H1 (cell line): ENCODE data around the gene UCN3. TPM values are rescaled to one million over a fixed set of nuclear protein-coding genes. Genes with fewer than 3 reads are reported as not detected.

Source experiments
- CTCF ChIA-PET: fragments of 300-600 bp; sonication (Branson Sonifier 250); formaldehyde crosslinking; loops from one replicate; lab custom pipeline; 2021; ENCODE audit not compliant: partially characterized antibody; lab: Charles Lee
- POLR2A ChIA-PET: fragments of 300-600 bp; sonication (Branson Sonifier 250); formaldehyde crosslinking; loops from one replicate; lab custom pipeline; 2021; ENCODE audit warnings: inconsistent platforms; ENCODE audit not compliant: partially characterized antibody; lab: Charles Lee
- DNase-seq, 2 experiments: peaks; one replicate each; pipeline versions ENCODE4 v3.0.0 to v3.0.0-alpha.2; 2010 to 2022; ENCODE audit warnings: low spot score in 2 of 2, low read depth in 1 of 2, mixed read lengths in 1 of 2
- FAIRE-seq: peaks from 2 replicates; lab custom pipeline; 2011; peaks lifted over from hg19 to GRCh38; lab: Jason Lieb, UNC
- H2AFZ ChIP-seq: 2 replicates; pipeline ENCODE4 v1.8.1; 2012; ENCODE audit warnings: low read length, inconsistent platforms
- H2AK5ac ChIP-seq: 2 replicates; pipeline ENCODE4 v1.6.1; 2013; ENCODE audit warnings: low read depth, low read length
- H2BK120ac ChIP-seq: replicated peaks from 2 replicates; pipeline ENCODE3; 2013; ENCODE audit warnings: low read depth, low read length, inconsistent platforms
- H2BK12ac ChIP-seq: 2 replicates; pipeline ENCODE4 v1.6.1; 2013; ENCODE audit warnings: low read depth, low read length
- H2BK15ac ChIP-seq: 2 replicates; pipeline ENCODE4 v1.6.1; 2013; ENCODE audit warnings: low read length
- H2BK20ac ChIP-seq: 2 replicates; pipeline ENCODE4 v1.6.1; 2013; ENCODE audit warnings: low read length
- H2BK5ac ChIP-seq: 2 replicates; pipeline ENCODE4 v1.6.1; 2013; ENCODE audit warnings: low read depth, low read length
- H3K14ac ChIP-seq: 2 replicates; pipeline ENCODE4 v1.6.1; 2013; ENCODE audit warnings: inconsistent platforms; ENCODE audit not compliant: insufficient read length
- H3K18ac ChIP-seq: 2 replicates; pipeline ENCODE4 v1.6.1; 2013; ENCODE audit warnings: low read length; ENCODE audit errors: extremely low read depth
- H3K23ac ChIP-seq: 2 replicates; pipeline ENCODE4 v1.6.1; 2013; ENCODE audit warnings: inconsistent platforms; ENCODE audit not compliant: insufficient read length
- H3K23me2 ChIP-seq: 2 replicates; pipeline ENCODE4 v1.6.1; 2013; ENCODE audit warnings: low read depth, low read length
- H3K27ac ChIP-seq: 2 replicates; pipeline ENCODE4 v1.6.1; 2011; ENCODE audit warnings: low read depth, low read length, inconsistent platforms
- H3K27me3 ChIP-seq, 4 experiments: replicated peaks in 1 of 4; 1 replicate in 1 of 4; 2 replicates in 3 of 4; pipeline versions ENCODE4 v1.6.1 to v1.8.1; 2011 to 2013; ENCODE audit warnings: low read length in 3 of 4, mild to moderate bottlenecking in 3 of 4, inconsistent platforms in 2 of 4, mixed read lengths in 2 of 4, moderate library complexity in 1 of 4; ENCODE audit not compliant: control insufficient read depth in 3 of 4, insufficient read depth in 3 of 4; ENCODE audit errors: extremely low read depth in 1 of 4
- H3K36me3 ChIP-seq, 4 experiments: 2 replicates each; pipeline versions ENCODE4 v1.6.1 to v1.8.1; 2011 to 2013; ENCODE audit warnings: mild to moderate bottlenecking in 4 of 4, low read length in 3 of 4, moderate library complexity in 2 of 4, control low read depth in 1 of 4, inconsistent platforms in 1 of 4; ENCODE audit not compliant: insufficient read depth in 4 of 4, control insufficient read depth in 2 of 4
- H3K4ac ChIP-seq: replicated peaks from 2 replicates; pipeline ENCODE3; 2013; ENCODE audit warnings: low read length, low read depth, mixed read lengths, inconsistent platforms; ENCODE audit not compliant: insufficient read length
- H3K4me1 ChIP-seq, 4 experiments: replicated peaks in 1 of 4; 1 replicate in 1 of 4; 2 replicates in 3 of 4; pipeline versions ENCODE4 v1.6.1 to v1.8.1; 2011 to 2013; ENCODE audit warnings: low read length in 3 of 4, inconsistent platforms in 2 of 4, mixed read lengths in 1 of 4; ENCODE audit not compliant: insufficient read depth in 4 of 4, control insufficient read depth in 3 of 4
- H3K4me2 ChIP-seq, 2 experiments: 2 replicates each; pipeline versions ENCODE4 v1.6.1 to v1.8.1; 2011 to 2013; ENCODE audit warnings: low read depth in 2 of 2, low read length in 2 of 2, control low read depth in 1 of 2, inconsistent platforms in 1 of 2, mild to moderate bottlenecking in 1 of 2; ENCODE audit not compliant: insufficient read depth in 1 of 2
- H3K4me3 ChIP-seq, 4 experiments: fragments of 200-600, 300-600 bp in 1 of 4; sonication (generic), shearing (Covaris generic), sonication (Bioruptor Twin) in 1 of 4; 2 replicates each; pipeline versions ENCODE4 v1.5.1 to v1.8.1; 2011 to 2016; ENCODE audit warnings: low read length in 4 of 4, low read depth in 3 of 4, control low read depth in 2 of 4, inconsistent platforms in 2 of 4, mild to moderate bottlenecking in 2 of 4, mixed read lengths in 1 of 4, moderate library complexity in 1 of 4; ENCODE audit not compliant: insufficient read depth in 2 of 4; ENCODE audit errors: extremely low read depth in 1 of 4
- H3K56ac ChIP-seq: replicated peaks from 2 replicates; pipeline ENCODE3; 2013; ENCODE audit warnings: low read depth, mild to moderate bottlenecking, mixed read lengths, low read length, inconsistent platforms; ENCODE audit not compliant: insufficient read length
- H3K79me1 ChIP-seq: 2 replicates; pipeline ENCODE4 v1.6.1; 2013; ENCODE audit warnings: low read depth, low read length, control low read depth
- H3K79me2 ChIP-seq, 2 experiments: 2 replicates each; pipeline versions ENCODE4 v1.6.1 to v1.8.1; 2012 to 2013; ENCODE audit warnings: low read length in 2 of 2, mild to moderate bottlenecking in 2 of 2, inconsistent platforms in 1 of 2; ENCODE audit not compliant: insufficient read depth in 2 of 2, control insufficient read depth in 1 of 2
- H3K9ac ChIP-seq, 4 experiments: replicated peaks in 1 of 4; 1 replicate in 1 of 4; 2 replicates in 3 of 4; pipeline versions ENCODE4 v1.6.1 to v1.8.1; 2011 to 2013; ENCODE audit warnings: low read depth in 3 of 4, low read length in 3 of 4, control low read depth in 2 of 4, mild to moderate bottlenecking in 2 of 4, moderate library complexity in 2 of 4, inconsistent platforms in 1 of 4; ENCODE audit errors: extremely low read depth in 1 of 4
- H3K9me3 ChIP-seq, 2 experiments: 2 replicates each; pipeline versions ENCODE4 v1.6.1 to v1.8.1; 2012 to 2013; ENCODE audit warnings: mild to moderate bottlenecking in 2 of 2, moderate library complexity in 2 of 2, control low read depth in 1 of 2, inconsistent platforms in 1 of 2, low read depth in 1 of 2, low read length in 1 of 2, mixed read lengths in 1 of 2; ENCODE audit not compliant: insufficient read depth in 2 of 2
- H4K20me1 ChIP-seq, 2 experiments: replicated peaks in 1 of 2; 2 replicates each; pipeline versions ENCODE3 to v1.8.1; 2011 to 2013; ENCODE audit warnings: inconsistent platforms in 2 of 2, low read length in 2 of 2, mild to moderate bottlenecking in 1 of 2; ENCODE audit not compliant: insufficient read depth in 2 of 2, control insufficient read depth in 1 of 2
- H4K5ac ChIP-seq: 2 replicates; pipeline ENCODE4 v1.6.1; 2013; ENCODE audit warnings: low read length, low read depth, mixed read lengths, inconsistent platforms; ENCODE audit not compliant: insufficient read length
- H4K8ac ChIP-seq: 2 replicates; pipeline ENCODE4 v1.8.0; 2013; ENCODE audit warnings: mild to moderate bottlenecking, moderate library complexity, low read length, inconsistent platforms; ENCODE audit not compliant: insufficient read depth; ENCODE audit errors: extremely low read depth
- H4K91ac ChIP-seq: replicated peaks from 2 replicates; pipeline ENCODE3; 2013; ENCODE audit warnings: low read length, mixed read lengths, inconsistent platforms; ENCODE audit not compliant: insufficient read length
- BCL11A ChIP-seq, 2 experiments: IDR thresholded peaks; one replicate each; pipeline ENCODE4 v1.6.1; 2011; ENCODE audit warnings: low read depth in 2 of 2, low read length in 2 of 2, mild to moderate bottlenecking in 2 of 2
- CHD1 ChIP-seq: IDR thresholded peaks from 2 replicates; pipeline ENCODE4 v1.6.1; 2012; ENCODE audit warnings: low read depth, low read length, improper control_type of control experiment
- CREB1 ChIP-seq: IDR thresholded peaks from 2 replicates; pipeline ENCODE4 v1.6.1; 2012; ENCODE audit warnings: inconsistent platforms
- EZH2 ChIP-seq: fragments of 200-600 bp; sonication (generic); IDR thresholded peaks from 2 replicates; pipeline ENCODE4 v1.7.1; 2012; ENCODE audit warnings: low read depth, mild to moderate bottlenecking, moderate library complexity, low read length, inconsistent platforms; ENCODE audit not compliant: severe bottlenecking
- HDAC2 ChIP-seq, 2 experiments: fragments of 300-600 bp in 1 of 2; sonication (generic) in 1 of 2; IDR thresholded peaks; 2 replicates each; pipeline ENCODE4 v1.6.1; 2011 to 2012; ENCODE audit warnings: low read depth in 2 of 2, low read length in 2 of 2, mild to moderate bottlenecking in 2 of 2, moderate library complexity in 2 of 2, borderline replicate concordance in 1 of 2, inconsistent platforms in 1 of 2
- MAFK ChIP-seq: IDR thresholded peaks from 2 replicates; pipeline ENCODE4 v1.6.1; 2012; ENCODE audit warnings: low read depth, mild to moderate bottlenecking, improper control_type of control experiment, low read length
- SIRT6 ChIP-seq: IDR thresholded peaks from one replicate; pipeline ENCODE4 v1.7.1; 2012; ENCODE audit warnings: low read length, inconsistent platforms
- SP1 ChIP-seq: IDR thresholded peaks from 2 replicates; pipeline ENCODE4 v1.6.1; 2011; ENCODE audit warnings: low read depth, low read length
- SP2 ChIP-seq: IDR thresholded peaks from 2 replicates; pipeline ENCODE4 v1.6.1; 2012; ENCODE audit warnings: mild to moderate bottlenecking, low read length, inconsistent platforms
- YY1 ChIP-seq: IDR thresholded peaks from 2 replicates; pipeline ENCODE4 v1.6.1; 2011; ENCODE audit warnings: low read depth, mild to moderate bottlenecking, low read length
- WGBS, 2 experiments: shearing (Covaris generic) in 1 of 2; methylation state at CpG; one replicate each; pipeline versions ENCODE4 v1.1.6 to v1.1.7; 2013 to 2015; ENCODE audit warnings: low lambda C conversion rate in 2 of 2, mixed read lengths in 2 of 2, inconsistent platforms in 1 of 2, low coverage in 1 of 2, missing lambda C conversion rate in 1 of 2; ENCODE audit not compliant: insufficient replicate concordance in 2 of 2, insufficient coverage in 1 of 2, insufficient read length in 1 of 2; ENCODE audit errors: extremely low coverage in 1 of 2, missing lambda C conversion rate in 1 of 2; 5-methylcytosine and 5-hydroxymethylcytosine counted together
- polyA plus RNA-seq, 7 experiments: library from polyadenylated mRNA; depleted of rRNA in 3 of 7; stranded (reverse) in 5 of 7; unstranded in 2 of 7; fragments of >200 nt in 5 of 7; fragments of 200-250 nt in 2 of 7; gene quantifications; 1 replicate in 5 of 7; 2 replicates in 1 of 7; 4 replicates in 1 of 7; pipeline versions ENCODE4 v1.2.1 to v1.2.3, GENCODE V29; 2011 to 2013; ENCODE audit warnings: missing spikeins in 2 of 7, mixed read lengths in 2 of 7
- total RNA-seq: library from RNA; stranded (reverse); fragmentation: NEBNext Ultra II Directional; extraction: Animal tissue kit (Norgen Biotek cat#: 25700); gene quantifications from 2 replicates; pipeline ENCODE4 v1.2.1, GENCODE V29; 2021
- TF ChIP-seq, protein P1 (sequence below): IDR thresholded peaks from 2 replicates; pipeline ENCODE4 v1.6.1; 2012; ENCODE audit warnings: low read length, inconsistent platforms

UCN3 gene
- total and polyA plus RNA-seq, 2 of the 8 experiments (the other 6 are each of a cell fraction or from before 2014, with no cell fraction given): not detected

DNA sequence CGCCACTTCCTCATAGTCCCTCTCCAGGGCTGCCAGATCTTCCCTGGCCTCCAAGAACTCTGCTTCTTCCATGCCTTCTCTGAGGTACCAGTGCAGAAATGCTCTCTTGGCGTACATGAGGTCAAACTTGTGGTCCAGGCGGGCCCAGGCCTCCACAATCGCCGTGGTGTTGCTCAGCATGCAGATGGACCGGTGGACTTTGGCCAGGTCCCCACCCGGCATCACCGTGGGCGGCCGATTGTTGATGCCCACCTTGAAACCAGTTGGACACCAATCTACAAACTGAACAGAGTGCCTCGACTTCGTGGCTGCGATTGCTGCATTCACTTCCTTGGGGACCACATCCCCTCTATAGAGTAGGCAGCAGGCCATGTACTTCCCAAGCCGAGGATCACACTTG is 28.8 kb downstream of the UCN3 start:
- FAIRE-seq (no peak), DNase-seq (no peak)
- Histone ChIP-seq H3K9me3 (peaks cover 28 to 29% of the 10 kb centered on the region in 2 experiments), H4K91ac (no peak overlapping the region), H3K23ac (no peak overlapping the region), H3K14ac (no peak overlapping the region), H3K79me1 (no peaks in the 10 kb centered on the region), H4K20me1 (no peaks in the 10 kb centered on the region), H3K23me2 (no peaks in the 10 kb centered on the region), H3K36me3 (no peaks in the 10 kb centered on the region), H3K4me1 (no peaks in the 10 kb centered on the region), H3K4me2 (no peak overlapping the region), H3K4me3 (no peak overlapping the region), H3K18ac (no peak overlapping the region), H2BK20ac (no peak overlapping the region), H4K5ac (no peak overlapping the region), H2BK120ac (no peak overlapping the region), H2AFZ (no peak overlapping the region), H3K56ac (no peak overlapping the region), H2AK5ac (no peak overlapping the region; the same call in 1 of the 2 replicates), H3K27ac (no peak overlapping the region), H2BK5ac (no peak overlapping the region; the same call in 1 of the 2 replicates), H4K8ac (no peak overlapping the region), H3K9ac (no peak overlapping the region), H3K27me3 (no peaks in the 10 kb centered on the region), H3K79me2 (no peaks in the 10 kb centered on the region), H2BK15ac (no peak overlapping the region), H3K4ac (no peak overlapping the region), H2BK12ac (no peak overlapping the region)
- WGBS, 2 experiments: 96% methylated on average over 14 of the region's 14 CpGs; no CpG with 5 or more reads in 1 of the 2 experiments
- ChIA-PET POLR2A (no interaction called here), CTCF (interaction anchor here (1.0 kb wide), 1 partner anchor 110 kb away, joined by 3 read pairs; no protein-coding TSS in a partner anchor)
- no peak for TF ChIP-seq SP1
- TF ChIP-seq CREB1: no peak
- no peak for TF ChIP-seq CHD1
- no peak for TF ChIP-seq BCL11A (IDR thresholded peaks at IDR 0.05; ENCODE audit: low read depth in 2 of 2, low read length in 2 of 2)
- TF ChIP-seq SIRT6: no peak
- no peak for TF ChIP-seq YY1
- TF ChIP-seq, protein P1, sequence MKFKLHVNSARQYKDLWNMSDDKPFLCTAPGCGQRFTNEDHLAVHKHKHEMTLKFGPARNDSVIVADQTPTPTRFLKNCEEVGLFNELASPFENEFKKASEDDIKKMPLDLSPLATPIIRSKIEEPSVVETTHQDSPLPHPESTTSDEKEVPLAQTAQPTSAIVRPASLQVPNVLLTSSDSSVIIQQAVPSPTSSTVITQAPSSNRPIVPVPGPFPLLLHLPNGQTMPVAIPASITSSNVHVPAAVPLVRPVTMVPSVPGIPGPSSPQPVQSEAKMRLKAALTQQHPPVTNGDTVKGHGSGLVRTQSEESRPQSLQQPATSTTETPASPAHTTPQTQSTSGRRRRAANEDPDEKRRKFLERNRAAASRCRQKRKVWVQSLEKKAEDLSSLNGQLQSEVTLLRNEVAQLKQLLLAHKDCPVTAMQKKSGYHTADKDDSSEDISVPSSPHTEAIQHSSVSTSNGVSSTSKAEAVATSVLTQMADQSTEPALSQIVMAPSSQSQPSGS: no peak
- TF ChIP-seq SP2: no peak
- TF ChIP-seq HDAC2 (IDR thresholded peaks at IDR 0.05; ENCODE audit: borderline replicate concordance in 1 of 2, low read depth in 2 of 2, low read length in 2 of 2): no peak
- no peak for TF ChIP-seq MAFK
- no peak for TF ChIP-seq EZH2
